ENCODE measurements around the gene CLMP.

CLMP gene

DNA sequence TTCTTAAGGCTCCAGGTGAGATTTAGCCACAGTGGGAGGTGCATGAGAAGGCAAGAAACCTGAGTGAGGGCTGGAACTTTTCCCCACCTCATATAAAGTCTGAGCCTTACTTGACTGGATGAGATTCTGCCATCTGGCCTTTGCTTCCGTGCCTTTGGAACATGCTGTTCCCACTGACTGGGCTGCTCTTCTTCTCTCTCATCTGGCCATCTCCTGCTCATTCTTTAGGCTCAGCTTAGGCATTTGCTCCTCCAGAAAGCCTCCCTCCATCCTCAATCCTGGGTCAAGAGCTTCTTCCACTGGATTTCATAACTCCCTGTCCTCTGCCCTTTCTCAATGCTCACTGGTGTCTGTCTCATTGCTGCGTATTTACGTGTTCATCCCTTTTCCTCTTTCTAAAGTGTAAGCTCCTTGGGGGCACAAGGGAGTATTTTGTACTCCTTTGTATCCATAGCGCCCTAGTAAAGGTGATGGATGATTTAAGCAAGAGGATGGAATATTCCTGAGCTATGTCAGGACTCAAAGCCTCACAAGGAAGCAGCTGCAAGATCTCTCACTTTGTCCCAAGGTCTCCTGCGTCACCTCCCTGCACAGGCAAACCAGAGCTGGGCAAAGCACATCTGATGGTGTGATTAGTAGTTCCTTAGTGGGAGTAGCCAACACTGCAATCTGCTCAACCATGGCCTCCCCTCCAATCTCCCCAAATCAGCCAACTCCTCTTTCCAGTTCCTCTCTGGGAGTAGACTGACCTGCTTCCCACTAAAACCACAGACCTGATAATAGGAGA is 148.4 kb downstream of the CLMP start:
- TF ChIP-seq, protein P1, sequence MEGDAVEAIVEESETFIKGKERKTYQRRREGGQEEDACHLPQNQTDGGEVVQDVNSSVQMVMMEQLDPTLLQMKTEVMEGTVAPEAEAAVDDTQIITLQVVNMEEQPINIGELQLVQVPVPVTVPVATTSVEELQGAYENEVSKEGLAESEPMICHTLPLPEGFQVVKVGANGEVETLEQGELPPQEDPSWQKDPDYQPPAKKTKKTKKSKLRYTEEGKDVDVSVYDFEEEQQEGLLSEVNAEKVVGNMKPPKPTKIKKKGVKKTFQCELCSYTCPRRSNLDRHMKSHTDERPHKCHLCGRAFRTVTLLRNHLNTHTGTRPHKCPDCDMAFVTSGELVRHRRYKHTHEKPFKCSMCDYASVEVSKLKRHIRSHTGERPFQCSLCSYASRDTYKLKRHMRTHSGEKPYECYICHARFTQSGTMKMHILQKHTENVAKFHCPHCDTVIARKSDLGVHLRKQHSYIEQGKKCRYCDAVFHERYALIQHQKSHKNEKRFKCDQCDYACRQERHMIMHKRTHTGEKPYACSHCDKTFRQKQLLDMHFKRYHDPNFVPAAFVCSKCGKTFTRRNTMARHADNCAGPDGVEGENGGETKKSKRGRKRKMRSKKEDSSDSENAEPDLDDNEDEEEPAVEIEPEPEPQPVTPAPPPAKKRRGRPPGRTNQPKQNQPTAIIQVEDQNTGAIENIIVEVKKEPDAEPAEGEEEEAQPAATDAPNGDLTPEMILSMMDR (IDR thresholded peaks at IDR 0.05; ENCODE audit: low read depth, low read length, poor library complexity, severe bottlenecking) = no peak
- TF ChIP-seq EZH2phosphoT487 (IDR thresholded peaks at IDR 0.05; ENCODE audit: borderline replicate concordance, low read length) = no peak
- no peaks in the 10 kb centered on the region for H3K9me2 ChIP-seq (replicated peaks; ENCODE audit: control insufficient read depth, low read length)
- no peak overlapping the region for H3K4me3 ChIP-seq (ENCODE audit: low read length)
- peaks cover under 1% of the 10 kb centered on the region; the same call in 1 of the 2 replicates for H3F3A ChIP-seq (ENCODE audit: control insufficient read depth, insufficient read depth)
- H3K4me1 ChIP-seq (ENCODE audit: control insufficient read depth, low read length) = no peaks in the 10 kb centered on the region
- H3K4me2 ChIP-seq (ENCODE audit: low read length) = no peak overlapping the region
- no peaks in the 10 kb centered on the region for H3K27me3 ChIP-seq (ENCODE audit: control insufficient read depth, low read length)
- no peaks in the 10 kb centered on the region for H3K9me3 ChIP-seq (ENCODE audit: control insufficient read depth, insufficient read depth, low read length)
- H3K27ac ChIP-seq (ENCODE audit: low read depth, low read length) = no peak overlapping the region
- no peaks in the 10 kb centered on the region for H3K79me2 ChIP-seq (ENCODE audit: control insufficient read depth, low read length)
- no peaks in the 10 kb centered on the region for H3K36me3 ChIP-seq (ENCODE audit: control insufficient read depth, low read length)
- H4K20me1 ChIP-seq (ENCODE audit: control insufficient read depth, insufficient read depth, low read depth, low read length) = no peaks in the 10 kb centered on the region

DNA sequence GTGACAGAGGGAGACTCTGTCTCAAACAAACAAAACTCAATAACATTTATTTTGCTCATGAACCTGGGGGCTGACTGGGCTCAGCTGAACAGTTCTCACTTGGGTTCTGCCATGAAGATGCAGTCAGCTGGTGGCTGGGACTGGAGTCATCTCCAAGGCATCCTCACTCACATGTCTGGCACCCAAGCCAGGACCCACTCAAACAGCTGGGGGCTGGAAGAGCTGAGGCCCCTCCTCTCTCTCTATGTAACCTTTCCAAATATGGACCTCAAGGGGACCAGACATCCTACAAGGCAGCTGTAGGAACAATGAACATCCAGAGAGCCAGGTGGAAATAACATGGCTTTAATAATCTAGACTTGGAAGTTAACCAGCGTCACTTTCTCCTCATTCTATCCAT is 149.9 kb downstream of the CLMP start:
- H3K4me2 ChIP-seq (ENCODE audit: low read length) = no peak overlapping the region
- H3K79me2 ChIP-seq (ENCODE audit: control insufficient read depth, low read length) = no peaks in the 10 kb centered on the region
- no peaks in the 10 kb centered on the region for H3K9me3 ChIP-seq (ENCODE audit: control insufficient read depth, insufficient read depth, low read length)
- no peak overlapping the region for H3K4me3 ChIP-seq (ENCODE audit: low read length)
- no peaks in the 10 kb centered on the region for H3K36me3 ChIP-seq (ENCODE audit: control insufficient read depth, low read length)
- no peaks in the 10 kb centered on the region for H3F3A ChIP-seq (ENCODE audit: control insufficient read depth, insufficient read depth)
- H3K27me3 ChIP-seq (ENCODE audit: control insufficient read depth, low read length) = no peaks in the 10 kb centered on the region
- no peaks in the 10 kb centered on the region for H3K9me2 ChIP-seq (replicated peaks; ENCODE audit: control insufficient read depth, low read length)
- H3K4me1 ChIP-seq (ENCODE audit: control insufficient read depth, low read length) = no peaks in the 10 kb centered on the region
- H3K27ac ChIP-seq (ENCODE audit: low read depth, low read length) = no peak overlapping the region
- H4K20me1 ChIP-seq (ENCODE audit: control insufficient read depth, insufficient read depth, low read depth, low read length) = no peaks in the 10 kb centered on the region
- TF ChIP-seq, protein P1 (IDR thresholded peaks at IDR 0.05; ENCODE audit: low read depth, low read length, poor library complexity, severe bottlenecking) = no peak
- no peak for TF ChIP-seq EZH2phosphoT487 (IDR thresholded peaks at IDR 0.05; ENCODE audit: borderline replicate concordance, low read length)

DNA sequence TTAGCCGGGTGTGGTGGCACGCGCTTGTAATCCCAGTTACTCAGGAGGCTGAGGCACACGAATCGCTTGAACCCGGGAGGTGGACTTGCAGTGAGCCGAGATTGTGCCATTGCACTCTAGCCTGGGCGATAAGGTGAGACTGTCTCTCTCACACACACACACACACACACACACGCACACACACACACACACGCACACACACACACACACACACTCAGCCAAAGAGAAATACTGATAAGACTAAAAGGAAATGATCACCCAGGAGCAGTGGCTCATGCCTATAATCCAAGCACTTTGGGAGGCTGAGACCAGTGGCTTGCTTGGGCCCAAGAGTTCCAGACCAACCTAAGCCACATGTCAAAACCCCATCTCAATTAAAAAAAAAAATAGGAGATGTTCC is 153.9 kb downstream of the CLMP start:
- no peak for TF ChIP-seq EZH2phosphoT487 (IDR thresholded peaks at IDR 0.05; ENCODE audit: borderline replicate concordance, low read length)
- TF ChIP-seq, protein P1 (IDR thresholded peaks at IDR 0.05; ENCODE audit: low read depth, low read length, poor library complexity, severe bottlenecking) = no peak
- no peaks in the 10 kb centered on the region for H4K20me1 ChIP-seq (ENCODE audit: control insufficient read depth, insufficient read depth, low read depth, low read length)
- no peak overlapping the region for H3K4me3 ChIP-seq (ENCODE audit: low read length)

More for the DNA sequence above, 153.9 kb downstream of the CLMP start:
- Histone ChIP-seq H3K4me1 (ENCODE audit: control insufficient read depth, low read length) (no peaks in the 10 kb centered on the region), H3K36me3 (ENCODE audit: control insufficient read depth, low read length) (no peaks in the 10 kb centered on the region), H3K4me2 (ENCODE audit: low read length) (no peak overlapping the region), H3F3A (ENCODE audit: control insufficient read depth, insufficient read depth) (no peaks in the 10 kb centered on the region), H3K79me2 (ENCODE audit: control insufficient read depth, low read length) (no peaks in the 10 kb centered on the region), H3K9me2 (replicated peaks; ENCODE audit: control insufficient read depth, low read length) (no peaks in the 10 kb centered on the region), H3K27ac (ENCODE audit: low read depth, low read length) (no peak overlapping the region), H3K9me3 (ENCODE audit: control insufficient read depth, insufficient read depth, low read length) (no peaks in the 10 kb centered on the region), H3K27me3 (ENCODE audit: control insufficient read depth, low read length) (no peaks in the 10 kb centered on the region)
